Activated naive CD8-positive, alpha-beta T cell (primary cell): ENCODE results near the gene AGFG2.

ENCODE experiments used
- H3K27ac Mint-ChIP-seq: one replicate; pipeline ENCODE4 v1.8.0; 2021; ENCODE audit warnings: mixed read lengths
- H3K27me3 Mint-ChIP-seq: one replicate; pipeline ENCODE4 v1.8.0; 2021; ENCODE audit warnings: mixed read lengths
- H3K36me3 Mint-ChIP-seq: one replicate; pipeline ENCODE4 v1.8.0; 2021; ENCODE audit warnings: mixed read lengths
- H3K4me1 Mint-ChIP-seq: one replicate; pipeline ENCODE4 v1.8.0; 2021; ENCODE audit warnings: low read depth, mixed read lengths
- H3K4me3 Mint-ChIP-seq: one replicate; pipeline ENCODE4 v1.8.0; 2021; ENCODE audit warnings: mild to moderate bottlenecking, mixed read lengths
- H3K9me3 Mint-ChIP-seq: one replicate; pipeline ENCODE4 v1.8.0; 2021; ENCODE audit warnings: low read depth, mixed read lengths

Gene AGFG2

GRCh38 chr7:100590077-100590737 lies 51.2 kb downstream of the AGFG2 start:
- Mint-ChIP-seq H3K36me3 (no peaks in the 10 kb centered on the region), H3K27me3 (peaks cover 3% of the 10 kb centered on the region), H3K9me3 (no peaks in the 10 kb centered on the region), H3K4me3 (no peak overlapping the region), H3K4me1 (peaks cover 9% of the 10 kb centered on the region), H3K27ac (no peak overlapping the region)

DNA sequence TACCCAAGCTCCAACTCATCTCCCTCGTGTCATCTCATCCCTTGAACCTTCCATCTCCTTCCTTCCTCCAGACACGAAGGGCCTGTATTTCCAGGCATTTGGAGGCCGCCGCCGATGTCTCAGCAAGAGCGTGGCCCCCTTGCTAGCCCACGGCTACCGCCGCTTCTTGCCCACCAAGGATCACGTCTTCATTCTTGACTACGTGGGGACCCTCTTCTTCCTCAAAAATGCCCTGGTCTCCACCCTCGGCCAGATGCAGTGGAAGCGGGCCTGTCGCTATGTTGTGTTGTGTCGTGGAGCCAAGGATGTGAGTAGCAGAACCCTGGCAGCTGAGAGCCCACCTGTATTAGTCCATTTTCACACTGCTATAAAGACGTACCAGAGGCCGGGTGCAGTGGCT lies 52.6 kb downstream of the AGFG2 start:
- H3K27me3 Mint-ChIP-seq: peaks cover 3% of the 10 kb centered on the region
- H3K27ac Mint-ChIP-seq: no peak overlapping the region
- H3K4me3 Mint-ChIP-seq: no peak overlapping the region
- H3K36me3 Mint-ChIP-seq: no peaks in the 10 kb centered on the region
- peaks cover 5% of the 10 kb centered on the region for H3K4me1 Mint-ChIP-seq
- H3K9me3 Mint-ChIP-seq: no peaks in the 10 kb centered on the region

- Mint-ChIP-seq H3K27ac (no peak overlapping the region), H3K36me3 (no peaks in the 10 kb centered on the region), H3K9me3 (no peaks in the 10 kb centered on the region), H3K4me3 (no peak overlapping the region), H3K27me3 (peaks cover 3% of the 10 kb centered on the region), H3K4me1 (no peaks in the 10 kb centered on the region)
These were observed 56.2 kb downstream of the AGFG2 start for GRCh38 chr7:100595188-100595587.

GRCh38 chr7:100598425-100598824 lies 59.4 kb downstream of the AGFG2 start:
- no peak overlapping the region for H3K4me3 Mint-ChIP-seq
- no peaks in the 10 kb centered on the region for H3K9me3 Mint-ChIP-seq
- no peak overlapping the region for H3K27ac Mint-ChIP-seq
- peaks cover 3% of the 10 kb centered on the region for H3K4me1 Mint-ChIP-seq
- H3K36me3 Mint-ChIP-seq: no peaks in the 10 kb centered on the region
- H3K27me3 Mint-ChIP-seq: no peaks in the 10 kb centered on the region

DNA sequence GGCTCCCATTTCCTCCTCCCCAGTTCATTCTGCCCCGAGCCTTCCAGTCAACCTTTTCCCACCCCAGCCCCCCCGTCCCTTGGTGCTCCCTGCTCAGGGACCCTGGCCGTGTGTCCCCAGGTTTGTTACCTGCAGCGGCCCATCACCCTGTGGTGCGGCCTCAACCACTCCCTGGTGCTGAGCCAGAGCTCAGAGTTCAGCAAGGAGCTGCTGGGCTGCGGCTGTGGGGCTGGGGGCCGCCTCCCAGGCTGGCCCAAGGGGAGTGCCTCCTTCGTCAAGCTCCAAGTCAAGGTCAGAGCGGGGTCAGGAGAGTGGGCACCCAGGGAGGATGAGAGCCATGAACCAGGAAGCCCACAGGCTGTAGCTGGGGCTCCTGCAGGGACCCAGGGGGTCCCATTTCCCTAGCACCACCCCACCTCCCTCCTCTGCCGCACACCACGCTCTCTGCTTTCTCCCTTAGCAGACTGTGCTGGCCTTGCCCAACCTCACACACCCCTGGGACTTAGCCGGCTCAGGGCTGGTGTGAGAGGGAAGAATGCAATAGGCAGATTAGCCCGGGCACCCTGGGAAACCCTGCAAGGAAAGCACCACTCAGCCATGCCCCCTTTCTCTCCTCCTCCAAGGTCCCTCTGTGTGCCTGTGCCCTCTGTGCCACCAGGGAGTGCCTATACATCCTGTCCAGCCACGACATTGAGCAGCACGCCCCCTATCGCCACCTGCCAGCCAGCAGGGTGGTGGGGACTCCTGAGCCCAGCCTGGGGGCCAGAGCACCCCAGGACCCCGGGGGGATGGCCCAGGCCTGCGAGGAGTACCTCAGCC lies 61.1 kb downstream of the AGFG2 start:
- H3K36me3 Mint-ChIP-seq: no peaks in the 10 kb centered on the region
- H3K27me3 Mint-ChIP-seq: no peaks in the 10 kb centered on the region
- no peak overlapping the region for H3K4me3 Mint-ChIP-seq
- no peaks in the 10 kb centered on the region for H3K9me3 Mint-ChIP-seq
- H3K27ac Mint-ChIP-seq: no peak overlapping the region
- H3K4me1 Mint-ChIP-seq: peaks cover 12% of the 10 kb centered on the region

GRCh38 chr7:100600730-100601038 lies 61.7 kb downstream of the AGFG2 start:
- Mint-ChIP-seq H3K27ac (no peak overlapping the region), H3K36me3 (no peaks in the 10 kb centered on the region), H3K9me3 (no peaks in the 10 kb centered on the region), H3K4me3 (no peak overlapping the region), H3K27me3 (no peaks in the 10 kb centered on the region), H3K4me1 (peaks cover 15% of the 10 kb centered on the region)

GRCh38 chr7:100602889-100603725 lies 64.1 kb downstream of the AGFG2 start:
- H3K27ac Mint-ChIP-seq: no peak overlapping the region
- no peaks in the 10 kb centered on the region for H3K9me3 Mint-ChIP-seq

GRCh38 chr7:100603726-100604027 lies 64.7 kb downstream of the AGFG2 start:
- H3K4me3 Mint-ChIP-seq: peak overlapping the region; percentile 78
- no peaks in the 10 kb centered on the region for H3K27me3 Mint-ChIP-seq
- peaks cover 17% of the 10 kb centered on the region for H3K4me1 Mint-ChIP-seq
- H3K27ac Mint-ChIP-seq: no peak overlapping the region
- no peaks in the 10 kb centered on the region for H3K9me3 Mint-ChIP-seq
- H3K36me3 Mint-ChIP-seq: no peaks in the 10 kb centered on the region

More at GRCh38 chr7:100602889-100603725, 64.1 kb downstream of the AGFG2 start:
- peaks cover 17% of the 10 kb centered on the region for H3K4me1 Mint-ChIP-seq
- H3K27me3 Mint-ChIP-seq: no peaks in the 10 kb centered on the region
- no peaks in the 10 kb centered on the region for H3K36me3 Mint-ChIP-seq
- peak overlapping the region; percentile 78 for H3K4me3 Mint-ChIP-seq

- Mint-ChIP-seq H3K9me3 (no peaks in the 10 kb centered on the region), H3K27me3 (no peaks in the 10 kb centered on the region)
These were observed 65.3 kb downstream of the AGFG2 start for GRCh38 chr7:100604028-100604975.

GRCh38 chr7:100604976-100605911 lies 66.2 kb downstream of the AGFG2 start:
- Mint-ChIP-seq H3K4me3 (peak overlapping the region; percentile 78), H3K27ac (no peak overlapping the region), H3K36me3 (no peaks in the 10 kb centered on the region)

More at GRCh38 chr7:100604028-100604975, 65.3 kb downstream of the AGFG2 start:
- Mint-ChIP-seq H3K4me1 (peaks cover 17% of the 10 kb centered on the region), H3K27ac (no peak overlapping the region), H3K36me3 (no peaks in the 10 kb centered on the region), H3K4me3 (peak overlapping the region; percentile 78)

GRCh38 chr7:100606313-100606712 lies 67.3 kb downstream of the AGFG2 start:
- Mint-ChIP-seq H3K9me3 (no peaks in the 10 kb centered on the region), H3K27ac (no peak overlapping the region), H3K4me1 (peaks cover 19% of the 10 kb centered on the region), H3K36me3 (no peaks in the 10 kb centered on the region), H3K4me3 (peak overlapping the region; percentile 5), H3K27me3 (no peaks in the 10 kb centered on the region)

More at GRCh38 chr7:100604976-100605911, 66.2 kb downstream of the AGFG2 start:
- H3K27me3 Mint-ChIP-seq: no peaks in the 10 kb centered on the region
- no peaks in the 10 kb centered on the region for H3K9me3 Mint-ChIP-seq
- H3K4me1 Mint-ChIP-seq: peaks cover 17% of the 10 kb centered on the region

DNA sequence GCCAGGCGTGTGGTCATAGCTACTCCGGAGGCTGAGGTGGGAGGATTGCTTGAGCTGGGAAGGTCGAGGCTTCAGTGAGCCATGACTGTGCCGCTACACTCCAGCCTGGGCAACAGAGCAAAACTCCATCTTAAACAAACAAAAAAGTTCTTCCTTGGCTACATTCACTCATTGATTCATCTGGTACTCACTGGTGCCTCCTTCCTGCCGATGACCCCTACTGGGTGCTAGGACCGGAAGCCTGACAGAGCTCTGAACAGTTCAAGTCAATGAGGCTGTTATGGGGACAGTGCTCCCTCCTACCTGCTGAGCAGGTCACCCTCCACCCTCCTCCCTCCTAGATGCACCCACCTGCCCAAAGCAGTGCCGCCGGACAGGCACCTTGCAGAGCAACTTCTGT lies 68.1 kb downstream of the AGFG2 start:
- H3K27ac Mint-ChIP-seq: no peak overlapping the region
- no peak overlapping the region for H3K4me3 Mint-ChIP-seq
- no peaks in the 10 kb centered on the region for H3K36me3 Mint-ChIP-seq
- H3K27me3 Mint-ChIP-seq: no peaks in the 10 kb centered on the region
- peaks cover 21% of the 10 kb centered on the region for H3K4me1 Mint-ChIP-seq
- H3K9me3 Mint-ChIP-seq: no peaks in the 10 kb centered on the region

GRCh38 chr7:100609958-100610357 lies 71.0 kb downstream of the AGFG2 start:
- Mint-ChIP-seq H3K27ac (no peak overlapping the region), H3K27me3 (no peaks in the 10 kb centered on the region), H3K36me3 (peaks cover 3% of the 10 kb centered on the region), H3K9me3 (no peaks in the 10 kb centered on the region), H3K4me1 (peaks cover 27% of the 10 kb centered on the region), H3K4me3 (no peak overlapping the region)
